Stimulated activated naive CD8-positive, alpha-beta T cell treated with anti-CD3 and anti-CD28 coated beads, Interleukin-15, Interleukin-2, amounts not matched to agents 100 U/mL and 50 U/mL, for 24 hours (primary cell): Measurements from ENCODE around the gene MPZL3.

Source experiments
- ATAC-seq: fragments of 150-1000 bp; cut with Tn5 transposase; one replicate; pipeline ENCODE4 v1.10.0; 2021
- DNase-seq: peaks from one replicate; pipeline ENCODE4 v3.0.0; 2021

The MPZL3 gene

GRCh38 chr11:118264569-118265465 lies 12.7 kb upstream of the MPZL3 start:
- ATAC-seq (no peak), DNase-seq (no peak)

GRCh38 chr11:118263695-118264568 lies 11.8 kb upstream of the MPZL3 start, which contains the start of gene MPZL2:
MPZL2 (minus strand) TSS chr11:118264297; CDS start chr11:118264153, 144 bp downstream.
- DNase-seq (peak; percentile 49), ATAC-seq (peak; percentile 83)

- ATAC-seq, result no peak
Observed at GRCh38 chr11:118263112-118263511, 10.9 kb upstream of the MPZL3 start.

GRCh38 chr11:118260353-118260752 lies 8.2 kb upstream of the MPZL3 start:
- peak; percentile 24 for ATAC-seq
- no peak for DNase-seq

More at GRCh38 chr11:118263112-118263511, 10.9 kb upstream of the MPZL3 start:
- no peak for DNase-seq

GRCh38 chr11:118259138-118259537 lies 7.0 kb upstream of the MPZL3 start:
- no peak for ATAC-seq
- no peak for DNase-seq

- ATAC-seq (peak; percentile 58), DNase-seq (no peak)
Observed at GRCh38 chr11:118258410-118258809, 6.2 kb upstream of the MPZL3 start.

GRCh38 chr11:118252688-118253087 lies 523 bp upstream of the MPZL3 start:
- no peak for DNase-seq
- no peak for ATAC-seq

GRCh38 chr11:118247041-118247440 lies 5.1 kb downstream of the MPZL3 start:
- peak; percentile 42 for ATAC-seq

GRCh38 chr11:118245936-118246562 lies 6.1 kb downstream of the MPZL3 start:
- DNase-seq (no peak), ATAC-seq (peak; percentile 17)

More at GRCh38 chr11:118247041-118247440, 5.1 kb downstream of the MPZL3 start:
- no peak for DNase-seq

- no peak for ATAC-seq
- DNase-seq, result no peak
Observed at GRCh38 chr11:118243993-118244762, 8.0 kb downstream of the MPZL3 start.

GRCh38 chr11:118243161-118243560 lies 9.0 kb downstream of the MPZL3 start:
- no peak for DNase-seq
- no peak for ATAC-seq

- peak; percentile 0 for ATAC-seq
- no peak for DNase-seq
Observed at GRCh38 chr11:118241764-118242098, 10.4 kb downstream of the MPZL3 start.

- DNase-seq, result peak; percentile 58
- peak; percentile 89 for ATAC-seq
Observed at GRCh38 chr11:118240999-118241763, 11.0 kb downstream of the MPZL3 start.

GRCh38 chr11:118239509-118240205 lies 12.5 kb downstream of the MPZL3 start:
- ATAC-seq, result no peak
- no peak for DNase-seq

GRCh38 chr11:118238929-118239328 lies 13.2 kb downstream of the MPZL3 start:
- DNase-seq, result no peak
- ATAC-seq, result no peak

- ATAC-seq, result no peak
- DNase-seq, result no peak
Observed at GRCh38 chr11:118238421-118238820, 13.7 kb downstream of the MPZL3 start.

GRCh38 chr11:118236170-118236569 lies 16.0 kb downstream of the MPZL3 start:
- DNase-seq, result no peak

GRCh38 chr11:118234833-118235232 lies 17.3 kb downstream of the MPZL3 start:
- ATAC-seq (no peak), DNase-seq (no peak)

More at GRCh38 chr11:118236170-118236569, 16.0 kb downstream of the MPZL3 start:
- ATAC-seq, result no peak

GRCh38 chr11:118233850-118234249 lies 18.3 kb downstream of the MPZL3 start:
- ATAC-seq (no peak), DNase-seq (no peak)

GRCh38 chr11:118233377-118233776 lies 18.8 kb downstream of the MPZL3 start:
- DNase-seq (no peak), ATAC-seq (no peak)
